GM12878 (cell line): ENCODE data around the gene CCDC85A.

ENCODE experiments used
- ATF7 ChIP-seq: fragments of 450-650 bp; IDR thresholded peaks from 2 replicates; pipeline ENCODE4 v1.6.1; 2016; ENCODE audit warnings: low read depth, mild to moderate bottlenecking
- FOXM1 ChIP-seq: IDR thresholded peaks from 2 replicates; pipeline ENCODE4 v1.6.1; 2012; ENCODE audit warnings: low read depth, mild to moderate bottlenecking, inconsistent platforms, low read length, moderate library complexity
- TF ChIP-seq, protein P1 (sequence below), 3 experiments: IDR thresholded peaks in 2 of 3; conservative IDR thresholded peaks in 1 of 3; 2 replicates each; pipeline ENCODE4 v1.5.1; 2011; ENCODE audit warnings: low read depth in 3 of 3, low read length in 3 of 3, mild to moderate bottlenecking in 3 of 3, control low read depth in 2 of 3, moderate library complexity in 2 of 3, inconsistent platforms in 1 of 3, mixed read lengths in 1 of 3; ENCODE audit not compliant: control insufficient read depth in 2 of 3, insufficient read depth in 1 of 3; ENCODE audit errors: extremely low read depth in 1 of 3

DNA sequence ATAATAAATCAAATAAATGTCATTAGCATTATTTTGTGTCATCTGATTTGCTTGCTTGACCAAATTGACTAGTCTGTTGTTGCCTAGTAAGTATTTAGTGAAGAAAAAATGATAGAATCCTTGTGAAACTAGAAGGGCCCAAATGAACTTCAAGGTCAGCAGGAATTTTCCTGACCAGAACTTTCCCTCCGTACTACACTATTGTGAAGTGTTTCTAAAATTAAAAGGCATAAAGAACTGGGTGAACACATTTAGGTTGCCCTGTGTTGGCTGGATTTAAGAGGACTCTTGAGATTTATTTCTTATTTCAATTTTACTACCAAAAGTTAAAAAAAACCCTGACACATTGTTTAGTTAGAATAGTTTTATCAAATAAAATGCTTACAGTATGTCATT, 142.6 kb downstream of the CCDC85A start:
- TF ChIP-seq, protein P1, sequence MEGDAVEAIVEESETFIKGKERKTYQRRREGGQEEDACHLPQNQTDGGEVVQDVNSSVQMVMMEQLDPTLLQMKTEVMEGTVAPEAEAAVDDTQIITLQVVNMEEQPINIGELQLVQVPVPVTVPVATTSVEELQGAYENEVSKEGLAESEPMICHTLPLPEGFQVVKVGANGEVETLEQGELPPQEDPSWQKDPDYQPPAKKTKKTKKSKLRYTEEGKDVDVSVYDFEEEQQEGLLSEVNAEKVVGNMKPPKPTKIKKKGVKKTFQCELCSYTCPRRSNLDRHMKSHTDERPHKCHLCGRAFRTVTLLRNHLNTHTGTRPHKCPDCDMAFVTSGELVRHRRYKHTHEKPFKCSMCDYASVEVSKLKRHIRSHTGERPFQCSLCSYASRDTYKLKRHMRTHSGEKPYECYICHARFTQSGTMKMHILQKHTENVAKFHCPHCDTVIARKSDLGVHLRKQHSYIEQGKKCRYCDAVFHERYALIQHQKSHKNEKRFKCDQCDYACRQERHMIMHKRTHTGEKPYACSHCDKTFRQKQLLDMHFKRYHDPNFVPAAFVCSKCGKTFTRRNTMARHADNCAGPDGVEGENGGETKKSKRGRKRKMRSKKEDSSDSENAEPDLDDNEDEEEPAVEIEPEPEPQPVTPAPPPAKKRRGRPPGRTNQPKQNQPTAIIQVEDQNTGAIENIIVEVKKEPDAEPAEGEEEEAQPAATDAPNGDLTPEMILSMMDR (IDR thresholded peaks at IDR 0.05 in 2 of 3, conservative IDR thresholded peaks at IDR 0.05 in 1 of 3; ENCODE audit: control insufficient read depth in 2 of 3, extremely low read depth in 1 of 3, insufficient read depth in 1 of 3, low read depth in 3 of 3, low read length in 3 of 3) = no peak
- TF ChIP-seq ATF7 (no peak), FOXM1 (no peak)
